ENCODE measurements around the gene TSPAN14. TPM values are rescaled to one million over a fixed set of nuclear protein-coding genes. Genes with fewer than 3 reads are reported as not detected.

Gene TSPAN14
- total and polyA plus RNA-seq, 12 donors: 16.9 to 57.2 (median 27.6) TPM

DNA sequence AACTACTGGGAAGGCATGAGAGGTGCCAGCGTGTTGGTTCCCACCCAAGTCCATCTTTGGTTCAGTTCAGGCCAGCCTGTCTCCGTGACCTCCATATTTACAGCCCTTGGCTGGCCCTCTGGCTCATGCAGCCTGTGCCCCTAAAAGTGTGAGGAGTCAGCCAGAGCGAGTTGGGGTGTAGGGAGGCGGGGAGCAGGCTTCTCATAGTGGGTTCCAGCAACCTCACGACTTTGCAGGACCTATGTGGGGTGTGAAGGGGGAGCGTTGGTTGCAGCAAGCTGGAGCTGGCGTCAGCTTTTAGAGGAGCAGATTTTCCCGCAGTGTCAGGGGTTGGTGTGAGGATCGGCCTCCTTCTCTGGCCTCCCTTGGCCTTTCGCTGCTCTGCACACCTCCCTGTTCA, 9.8 kb downstream of the TSPAN14 start:
- H3K27ac ChIP-seq: peak overlapping the region; percentile 54 to 100 (median 82)
- H3K4me3 ChIP-seq: peak overlapping the region in 4 of 10 donors; percentile 5 to 50 (median 30)
- TF ChIP-seq, protein P1, sequence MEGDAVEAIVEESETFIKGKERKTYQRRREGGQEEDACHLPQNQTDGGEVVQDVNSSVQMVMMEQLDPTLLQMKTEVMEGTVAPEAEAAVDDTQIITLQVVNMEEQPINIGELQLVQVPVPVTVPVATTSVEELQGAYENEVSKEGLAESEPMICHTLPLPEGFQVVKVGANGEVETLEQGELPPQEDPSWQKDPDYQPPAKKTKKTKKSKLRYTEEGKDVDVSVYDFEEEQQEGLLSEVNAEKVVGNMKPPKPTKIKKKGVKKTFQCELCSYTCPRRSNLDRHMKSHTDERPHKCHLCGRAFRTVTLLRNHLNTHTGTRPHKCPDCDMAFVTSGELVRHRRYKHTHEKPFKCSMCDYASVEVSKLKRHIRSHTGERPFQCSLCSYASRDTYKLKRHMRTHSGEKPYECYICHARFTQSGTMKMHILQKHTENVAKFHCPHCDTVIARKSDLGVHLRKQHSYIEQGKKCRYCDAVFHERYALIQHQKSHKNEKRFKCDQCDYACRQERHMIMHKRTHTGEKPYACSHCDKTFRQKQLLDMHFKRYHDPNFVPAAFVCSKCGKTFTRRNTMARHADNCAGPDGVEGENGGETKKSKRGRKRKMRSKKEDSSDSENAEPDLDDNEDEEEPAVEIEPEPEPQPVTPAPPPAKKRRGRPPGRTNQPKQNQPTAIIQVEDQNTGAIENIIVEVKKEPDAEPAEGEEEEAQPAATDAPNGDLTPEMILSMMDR (IDR thresholded peaks at IDR 0.05): no peak
- intact Hi-C loops (cut with DNase I): loop anchor here in 1 of 10 donors (2.0 kb wide), 1 partner anchor 33 kb away; no protein-coding TSS in a partner anchor
- no peak for DNase-seq
- H3K27me3 ChIP-seq: no peaks in the 10 kb centered on the region
- 82 to 89% methylated on average over 10 of the region's 10 CpGs for WGBS, 2 donors
- peaks cover 44 to 100% (median 100%) of the 10 kb centered on the region in 9 donors for H3K4me1 ChIP-seq
- H3K36me3 ChIP-seq: peaks cover 0 to 12% (median 0%) of the 10 kb centered on the region in 9 donors
- no peaks in the 10 kb centered on the region for H3K9me3 ChIP-seq
- no peak for ATAC-seq

GRCh38 chr10:80464557-80465450, 10.7 kb downstream of the TSPAN14 start:
- WGBS, 2 donors: 29 to 31% methylated on average over 14 of the region's 14 CpGs
- H3K4me1 ChIP-seq: peaks cover 39 to 100% (median 100%) of the 10 kb centered on the region in 9 donors
- peak overlapping the region; percentile 54 to 100 (median 82) for H3K27ac ChIP-seq
- TF ChIP-seq, protein P1 (IDR thresholded peaks at IDR 0.05): no peak
- H3K4me3 ChIP-seq: peak overlapping the region; percentile 0 to 50 (median 26)
- intact Hi-C loops (cut with DNase I): loop anchor here in 1 of 10 donors (5.0 kb wide), 1 partner anchor 37 kb away; no protein-coding TSS in a partner anchor
- DNase-seq (peak; percentile 35 to 58), ATAC-seq (peak; percentile 13 to 61 (median 52))
- H3K9me3 ChIP-seq: no peaks in the 10 kb centered on the region
- H3K27me3 ChIP-seq: no peaks in the 10 kb centered on the region
- peaks cover 0 to 21% (median 0%) of the 10 kb centered on the region in 9 donors for H3K36me3 ChIP-seq

DNA sequence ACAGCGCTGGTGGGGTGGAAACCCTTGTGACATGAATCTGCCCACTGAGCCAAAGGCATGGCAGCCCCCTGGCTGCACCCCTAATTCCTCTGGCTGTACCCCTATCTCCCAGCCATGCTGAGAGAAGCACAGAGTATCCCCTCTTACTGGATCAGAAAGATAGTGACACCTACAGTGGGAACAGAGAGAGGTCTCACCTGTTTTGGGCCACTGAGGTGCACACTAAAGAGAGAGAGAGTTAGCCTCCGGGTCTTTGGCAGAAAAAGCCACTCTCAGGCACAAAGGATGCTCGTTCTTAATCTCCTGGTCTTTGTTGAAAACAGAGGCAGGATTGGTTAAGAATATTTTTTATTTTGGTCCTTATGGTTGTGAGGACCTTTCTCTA, 11.3 kb downstream of the TSPAN14 start:
- Histone ChIP-seq H3K36me3 (peaks cover 0 to 28% (median 0%) of the 10 kb centered on the region in 9 donors), H3K27ac (peak overlapping the region; percentile 54 to 100 (median 82)), H3K4me1 (peaks cover 37 to 100% (median 99%) of the 10 kb centered on the region in 9 donors), H3K4me3 (peak overlapping the region in 9 of 10 donors; percentile 13 to 50 (median 33)), H3K9me3 (no peaks in the 10 kb centered on the region), H3K27me3 (no peaks in the 10 kb centered on the region)
- ATAC-seq: no peak
- intact Hi-C loops (cut with DNase I): loop anchor here in 1 of 10 donors (5.0 kb wide), 1 partner anchor 37 kb away; no protein-coding TSS in a partner anchor
- DNase-seq: no peak
- WGBS, 2 donors: 37 to 63% methylated on average over 3 of the region's 3 CpGs
- TF ChIP-seq, protein P1 (IDR thresholded peaks at IDR 0.05): no peak

DNA sequence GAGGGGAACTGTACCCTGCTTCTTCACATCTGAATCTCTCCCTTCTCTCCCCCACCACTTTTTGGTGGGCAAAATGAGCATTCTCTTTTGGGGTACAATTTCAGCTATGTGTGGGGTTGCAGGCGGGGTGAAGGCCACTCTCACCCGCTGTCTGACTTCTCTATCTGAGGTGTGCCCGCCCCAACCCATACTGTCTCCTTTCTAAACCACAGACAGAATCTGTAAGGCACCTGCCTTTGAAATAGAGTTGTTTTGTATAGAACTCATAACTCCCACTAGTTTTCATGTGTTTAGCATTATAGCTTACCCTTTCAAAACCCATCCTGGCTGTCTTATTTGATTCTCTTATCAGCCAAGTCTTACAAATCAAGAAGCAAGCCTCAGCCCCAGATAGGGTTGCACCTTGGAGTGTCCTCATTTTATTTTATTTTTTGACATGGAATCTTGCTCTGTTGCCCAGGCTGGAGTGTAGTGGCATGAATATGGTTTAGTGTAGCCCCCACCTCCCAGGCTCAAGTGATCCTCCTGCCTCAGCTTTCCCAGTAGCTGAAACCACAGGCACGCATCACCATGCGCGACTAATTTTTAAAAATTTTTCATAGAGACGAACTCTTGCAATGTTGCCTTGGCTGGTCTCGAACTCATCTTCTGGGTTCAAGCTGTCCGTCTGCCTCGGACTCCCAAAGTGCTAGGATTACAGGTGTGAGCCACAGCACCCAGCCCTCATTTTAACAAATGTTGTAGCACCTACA, 11.9 kb downstream of the TSPAN14 start:
- ATAC-seq (no peak), DNase-seq (no peak)
- Histone ChIP-seq H3K27ac (peak overlapping the region; percentile 54 to 100 (median 82)), H3K9me3 (no peaks in the 10 kb centered on the region), H3K4me3 (peak overlapping the region in 1 of 10 donors; percentile 18), H3K4me1 (peaks cover 33 to 100% (median 99%) of the 10 kb centered on the region in 9 donors), H3K36me3 (peaks cover 0 to 33% (median 0%) of the 10 kb centered on the region in 9 donors), H3K27me3 (no peaks in the 10 kb centered on the region)
- 87 to 94% methylated on average over 10 of the region's 10 CpGs for WGBS, 2 donors
- TF ChIP-seq, protein P1 (IDR thresholded peaks at IDR 0.05): no peak
- intact Hi-C loops (cut with DNase I): loop anchor here in 1 of 10 donors (5.0 kb wide), 1 partner anchor 36 kb away; no protein-coding TSS in a partner anchor

Measured in heart right ventricle (tissue), 16 donors.